Activated T-helper 17 cell treated with anti-CD3 and anti-CD28 coated beads, Interleukin-2, amount 50 U/mL, for 72 hours (primary cell): ENCODE results near the gene RPL37. TPM values are rescaled to one million over a fixed set of nuclear protein-coding genes. Genes with fewer than 3 reads are reported as not detected.
A peak's percentile ranks its signal among the peaks of the same experiment; 100 is the strongest.

Experiments
- ATAC-seq: fragments of 150-1000 bp; cut with Tn5 transposase; replicated peaks from 2 replicates; pipeline ENCODE4 v1.10.0; 2021; ENCODE audit warnings: mild to moderate bottlenecking, moderate library complexity
- H3K27ac Mint-ChIP-seq: one replicate; pipeline ENCODE4 v1.8.0; 2022; ENCODE audit warnings: mixed read lengths
- H3K27me3 Mint-ChIP-seq: one replicate; pipeline ENCODE4 v1.8.0; 2022; ENCODE audit warnings: mixed read lengths
- H3K36me3 Mint-ChIP-seq: one replicate; pipeline ENCODE4 v1.8.0; 2022; ENCODE audit warnings: low read depth, mild to moderate bottlenecking, mixed read lengths
- H3K4me1 Mint-ChIP-seq: one replicate; pipeline ENCODE4 v1.8.0; 2022; ENCODE audit warnings: mixed read lengths
- H3K4me3 Mint-ChIP-seq: one replicate; pipeline ENCODE4 v1.8.0; 2022; ENCODE audit warnings: mild to moderate bottlenecking, mixed read lengths
- H3K9me3 Mint-ChIP-seq: one replicate; pipeline ENCODE4 v1.8.0; 2022; ENCODE audit warnings: mixed read lengths
- total RNA-seq, 2 donors: library from RNA; stranded (reverse); gene quantifications; one replicate each; pipeline ENCODE4 v1.2.3, GENCODE V29; 2022

The RPL37 gene
- total RNA-seq, 2 donors from 2014 or later = 1,599 to 2,067 TPM

GRCh38 chr5:40776658-40776977, 58.4 kb downstream of the RPL37 start:
- Mint-ChIP-seq H3K27me3 (no peaks in the 10 kb centered on the region), H3K4me3 (peak overlapping the region; percentile 26), H3K36me3 (peaks cover 62% of the 10 kb centered on the region), H3K27ac (peak overlapping the region; percentile 37), H3K4me1 (peaks cover 16% of the 10 kb centered on the region), H3K9me3 (no peaks in the 10 kb centered on the region)
- peak; percentile 61 for ATAC-seq

- peak; percentile 76 for ATAC-seq
- no peaks in the 10 kb centered on the region for H3K27me3 Mint-ChIP-seq
- peak overlapping the region; percentile 37 for H3K27ac Mint-ChIP-seq
- H3K4me1 Mint-ChIP-seq = peaks cover 16% of the 10 kb centered on the region
- peaks cover 66% of the 10 kb centered on the region for H3K36me3 Mint-ChIP-seq
- H3K9me3 Mint-ChIP-seq = no peaks in the 10 kb centered on the region
- H3K4me3 Mint-ChIP-seq = peak overlapping the region; percentile 26
Measured at GRCh38 chr5:40775846-40776657, 59.0 kb downstream of the RPL37 start.

Other genes starting within 250 kb of the RPL37 start
- gene PTGER4, start 155.3 kb downstream of the RPL37 start, total RNA-seq = 100 to 1,000 TPM in 1 of 2 donors, 10 to 100 TPM in 1; 42.6 to 100 TPM
- gene TTC33, start 79.3 kb downstream of the RPL37 start, total RNA-seq = 10 to 100 TPM; 14.1 to 21.4 TPM
- gene PRKAA1, start 36.8 kb downstream of the RPL37 start, total RNA-seq = 10 to 100 TPM; 39.2 to 60.3 TPM
- 1 to 10 TPM; 3.6 to 4.8 TPM for gene CARD6, start 6.1 kb upstream of the RPL37 start, total RNA-seq
- not detected for gene C7, start 74.3 kb upstream of the RPL37 start, total RNA-seq
- not detected for gene MROH2B, start 236.1 kb upstream of the RPL37 start, total RNA-seq